HG03520 (cell line): Measurements from ENCODE around the gene TOB2.

ENCODE experiments used
- ATAC-seq: cut with Tn5 transposase; IDR thresholded peaks from one replicate; pipeline ENCODE4 v1.9.1; 2021; ENCODE audit warnings: mild to moderate bottlenecking, moderate library complexity; ENCODE audit not compliant: unreplicated experiment

The TOB2 gene

GRCh38 chr22:41395531-41396240, 50.9 kb downstream of the TOB2 start:
- ATAC-seq, result no peak

GRCh38 chr22:41394012-41394356, 52.6 kb downstream of the TOB2 start:
- ATAC-seq, result no peak

DNA sequence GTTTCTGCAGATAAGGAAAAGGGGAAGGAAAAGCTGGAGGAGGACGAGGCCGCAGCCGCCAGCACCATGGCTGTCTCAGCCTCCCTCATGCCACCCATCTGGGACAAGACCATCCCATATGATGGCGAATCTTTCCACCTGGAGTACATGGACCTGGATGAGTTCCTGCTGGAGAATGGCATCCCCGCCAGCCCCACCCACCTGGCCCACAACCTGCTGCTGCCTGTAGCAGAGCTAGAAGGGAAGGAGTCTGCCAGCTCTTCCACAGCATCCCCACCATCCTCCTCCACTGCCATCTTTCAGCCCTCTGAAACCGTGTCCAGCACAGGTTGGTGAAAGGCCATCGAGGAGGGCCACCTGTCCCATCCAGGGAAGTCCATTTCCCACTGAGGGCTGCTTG, 59.3 kb downstream of the TOB2 start:
- no peak for ATAC-seq

DNA sequence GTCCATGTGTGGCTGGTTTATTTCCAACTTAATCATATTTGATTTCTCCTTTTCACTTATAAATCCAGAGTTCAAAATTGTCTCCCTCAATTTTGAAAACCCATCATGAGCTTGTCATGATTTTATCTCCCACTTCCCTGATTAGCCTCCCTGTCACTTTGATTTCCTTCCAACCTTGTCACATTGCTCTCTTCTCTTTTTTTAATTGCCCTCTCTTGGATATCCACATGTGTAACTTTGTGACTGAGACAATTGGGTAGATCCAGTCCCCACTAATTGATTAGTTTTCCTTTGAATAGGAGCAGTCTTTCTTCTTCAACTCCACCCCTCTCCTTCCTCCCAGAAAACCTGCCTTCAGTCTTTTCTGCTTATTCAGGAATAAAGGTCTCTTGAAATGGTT, 62.5 kb downstream of the TOB2 start:
- ATAC-seq, result no peak
